C4-2B (cell line): ENCODE results near the gene C17orf114.

Source experiments
- CTCF ChIP-seq: fragments of 450-650 bp; conservative IDR thresholded peaks from 2 replicates; pipeline ENCODE4 v1.5.1; 2017; ENCODE audit warnings: mild to moderate bottlenecking
- ZFX ChIP-seq: fragments of 450-650 bp; IDR thresholded peaks from 2 replicates; pipeline ENCODE4 v1.6.1; 2017

DNA sequence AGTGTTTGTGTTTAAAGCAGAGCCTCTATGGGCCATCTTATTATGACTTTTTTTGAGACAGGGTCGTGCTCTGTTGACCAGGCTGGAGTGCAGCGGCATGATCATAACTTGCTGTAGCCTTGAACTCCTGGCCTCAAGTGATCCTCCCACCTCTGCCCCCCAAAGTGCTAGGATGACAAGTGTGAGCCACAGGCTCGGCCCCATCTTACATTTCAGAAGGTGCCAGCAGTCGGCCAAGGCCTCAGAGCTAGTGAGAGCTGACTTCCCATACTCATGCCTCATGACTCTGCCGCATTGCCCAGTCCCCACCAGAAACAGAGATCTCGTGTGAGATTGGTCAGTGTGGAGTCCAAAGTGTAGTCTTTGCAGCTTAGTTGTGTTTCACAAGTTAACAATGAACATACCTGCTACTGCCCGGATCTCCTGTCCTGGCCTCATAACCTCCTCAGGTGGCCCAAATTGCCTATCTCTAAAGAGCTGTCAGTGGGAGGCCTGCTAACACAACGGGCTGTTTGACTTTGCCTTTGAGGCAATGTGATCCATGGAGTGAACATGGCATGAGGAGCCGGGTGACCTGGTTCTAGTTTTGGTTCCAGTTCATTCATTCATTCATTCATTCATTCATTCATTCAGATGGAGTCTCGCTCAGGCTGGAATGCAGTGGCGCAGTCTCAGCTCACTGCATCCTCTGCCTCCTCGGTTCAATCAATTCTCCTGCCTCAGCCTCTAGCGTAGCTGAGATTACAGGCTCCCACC is 44.7 kb upstream of the C17orf114 start:
- no peak for TF ChIP-seq CTCF
- no peak for TF ChIP-seq ZFX
